Stimulated activated CD8-positive, alpha-beta memory T cell treated with anti-CD3 and anti-CD28 coated beads, Interleukin-7, amount 100 ng/mL, for 24 hours (primary cell): ENCODE data around the gene NFATC2.

Experiments used
- DNase-seq: peaks from one replicate; pipeline ENCODE4 v3.0.0-alpha.2; 2020; ENCODE audit warnings: low read depth

NFATC2 gene

GRCh38 chr20:51388756-51389542 lies 153.6 kb downstream of the NFATC2 start:
- DNase-seq, result no peak

- no peak for DNase-seq
Observed at GRCh38 chr20:51388227-51388626, 154.3 kb downstream of the NFATC2 start.

GRCh38 chr20:51387125-51387875 lies 155.2 kb downstream of the NFATC2 start:
- DNase-seq, result no peak

GRCh38 chr20:51386586-51386985 lies 155.9 kb downstream of the NFATC2 start:
- DNase-seq, result no peak

GRCh38 chr20:51385646-51386530 lies 156.6 kb downstream of the NFATC2 start:
- no peak for DNase-seq

GRCh38 chr20:51384875-51385274 lies 157.6 kb downstream of the NFATC2 start:
- no peak for DNase-seq

GRCh38 chr20:51383891-51384510 lies 158.5 kb downstream of the NFATC2 start:
- no peak for DNase-seq

- no peak for DNase-seq
Observed at GRCh38 chr20:51382986-51383821, 159.3 kb downstream of the NFATC2 start.

- DNase-seq, result no peak
Observed at GRCh38 chr20:51382111-51382985, 160.2 kb downstream of the NFATC2 start.

- no peak for DNase-seq
Observed at GRCh38 chr20:51381557-51381956, 161.0 kb downstream of the NFATC2 start.

GRCh38 chr20:51380401-51381385 lies 161.8 kb downstream of the NFATC2 start:
- no peak for DNase-seq

GRCh38 chr20:51379601-51380341 lies 162.7 kb downstream of the NFATC2 start:
- DNase-seq, result no peak

- no peak for DNase-seq
Observed at GRCh38 chr20:51378171-51378928, 164.2 kb downstream of the NFATC2 start.

GRCh38 chr20:51377132-51377531 lies 165.4 kb downstream of the NFATC2 start:
- DNase-seq, result no peak

- DNase-seq, result no peak
Observed at GRCh38 chr20:51376111-51376510, 166.4 kb downstream of the NFATC2 start.

- DNase-seq, result no peak
Observed at GRCh38 chr20:51375561-51375960, 167.0 kb downstream of the NFATC2 start.

- no peak for DNase-seq
Observed at GRCh38 chr20:51374961-51375360, 167.6 kb downstream of the NFATC2 start.
